ENCODE data around the gene MRPL21. TPM values are rescaled to one million over a fixed set of nuclear protein-coding genes. Genes with fewer than 3 reads are reported as not detected.
A peak's percentile ranks its signal among the peaks of the same experiment; 100 is the strongest.

Gene MRPL21
- total RNA-seq, result 10 to 100 TPM; 43.4 to 96.4 TPM

GRCh38 chr11:68903288-68904247 lies at the start of gene MRPL21, which contains the start of gene IGHMBP2:
TSS of gene MRPL21 (minus strand) at chr11:68903832. CDS start at chr11:68903810, 22 bp downstream.
TSS of gene IGHMBP2 (plus strand) at chr11:68903891. CDS start at chr11:68903953, 62 bp downstream.
- H3K4me3 Mint-ChIP-seq, result peak within 1 kb of the TSS; percentile 97
- H3K27me3 Mint-ChIP-seq, result no peaks in the 10 kb centered on the region
- H3K36me3 Mint-ChIP-seq (ENCODE audit: low read depth), result peaks cover 63% of the 10 kb centered on the region
- H3K27ac Mint-ChIP-seq, result peak within 1 kb of the TSS; percentile 97
- peak; percentile 96 for ATAC-seq (replicated peaks)
- H3K9me3 Mint-ChIP-seq, result no peaks in the 10 kb centered on the region
- peaks cover 24% of the 10 kb centered on the region for H3K4me1 Mint-ChIP-seq

- Mint-ChIP-seq H3K36me3 (ENCODE audit: low read depth) (no peaks in the 10 kb centered on the region), H3K27ac (no peak overlapping the region), H3K9me3 (no peaks in the 10 kb centered on the region), H3K4me1 (no peaks in the 10 kb centered on the region), H3K4me3 (no peak overlapping the region), H3K27me3 (no peaks in the 10 kb centered on the region)
- ATAC-seq (replicated peaks), result no peak
These were observed 47.1 kb upstream of the MRPL21 start for GRCh38 chr11:68950762-68951161.

GRCh38 chr11:68950270-68950669 lies 46.6 kb upstream of the MRPL21 start:
- Mint-ChIP-seq H3K9me3 (no peaks in the 10 kb centered on the region), H3K4me3 (no peak overlapping the region), H3K36me3 (ENCODE audit: low read depth) (no peaks in the 10 kb centered on the region), H3K27me3 (no peaks in the 10 kb centered on the region), H3K27ac (no peak overlapping the region), H3K4me1 (no peaks in the 10 kb centered on the region)
- ATAC-seq (replicated peaks), result no peak

- Mint-ChIP-seq H3K27ac (no peak overlapping the region), H3K27me3 (no peaks in the 10 kb centered on the region)
These were observed 45.3 kb upstream of the MRPL21 start for GRCh38 chr11:68948935-68949334.

GRCh38 chr11:68948496-68948895 lies 44.9 kb upstream of the MRPL21 start:
- no peaks in the 10 kb centered on the region for H3K27me3 Mint-ChIP-seq
- no peaks in the 10 kb centered on the region for H3K9me3 Mint-ChIP-seq
- no peak overlapping the region for H3K4me3 Mint-ChIP-seq
- H3K36me3 Mint-ChIP-seq (ENCODE audit: low read depth), result no peaks in the 10 kb centered on the region
- no peak overlapping the region for H3K27ac Mint-ChIP-seq
- no peak for ATAC-seq (replicated peaks)
- H3K4me1 Mint-ChIP-seq, result no peaks in the 10 kb centered on the region

More at GRCh38 chr11:68948935-68949334, 45.3 kb upstream of the MRPL21 start:
- Mint-ChIP-seq H3K9me3 (no peaks in the 10 kb centered on the region), H3K36me3 (ENCODE audit: low read depth) (no peaks in the 10 kb centered on the region), H3K4me3 (no peak overlapping the region), H3K4me1 (no peaks in the 10 kb centered on the region)
- ATAC-seq (replicated peaks), result no peak

GRCh38 chr11:68947151-68947550 lies 43.5 kb upstream of the MRPL21 start:
- ATAC-seq (replicated peaks), result no peak
- no peak overlapping the region for H3K4me3 Mint-ChIP-seq
- no peaks in the 10 kb centered on the region for H3K4me1 Mint-ChIP-seq
- no peaks in the 10 kb centered on the region for H3K9me3 Mint-ChIP-seq
- H3K27me3 Mint-ChIP-seq, result no peaks in the 10 kb centered on the region
- H3K36me3 Mint-ChIP-seq (ENCODE audit: low read depth), result no peaks in the 10 kb centered on the region
- H3K27ac Mint-ChIP-seq, result no peak overlapping the region

- H3K9me3 Mint-ChIP-seq, result no peaks in the 10 kb centered on the region
- no peaks in the 10 kb centered on the region for H3K4me1 Mint-ChIP-seq
- no peaks in the 10 kb centered on the region for H3K27me3 Mint-ChIP-seq
- no peaks in the 10 kb centered on the region for H3K36me3 Mint-ChIP-seq (ENCODE audit: low read depth)
- ATAC-seq (replicated peaks), result no peak
- no peak overlapping the region for H3K4me3 Mint-ChIP-seq
- no peak overlapping the region for H3K27ac Mint-ChIP-seq
These were observed 42.9 kb upstream of the MRPL21 start for GRCh38 chr11:68946416-68947090.

GRCh38 chr11:68942751-68943271 lies 39.2 kb upstream of the MRPL21 start:
- H3K4me1 Mint-ChIP-seq, result no peaks in the 10 kb centered on the region
- H3K9me3 Mint-ChIP-seq, result no peaks in the 10 kb centered on the region
- H3K4me3 Mint-ChIP-seq, result no peak overlapping the region
- H3K27me3 Mint-ChIP-seq, result no peaks in the 10 kb centered on the region
- no peak for ATAC-seq (replicated peaks)
- H3K36me3 Mint-ChIP-seq (ENCODE audit: low read depth), result peaks cover 20% of the 10 kb centered on the region
- H3K27ac Mint-ChIP-seq, result no peak overlapping the region

GRCh38 chr11:68942095-68942620 lies 38.5 kb upstream of the MRPL21 start:
- no peaks in the 10 kb centered on the region for H3K27me3 Mint-ChIP-seq
- no peaks in the 10 kb centered on the region for H3K4me1 Mint-ChIP-seq
- no peaks in the 10 kb centered on the region for H3K9me3 Mint-ChIP-seq
- no peak overlapping the region for H3K27ac Mint-ChIP-seq
- peaks cover 26% of the 10 kb centered on the region for H3K36me3 Mint-ChIP-seq (ENCODE audit: low read depth)
- no peak overlapping the region for H3K4me3 Mint-ChIP-seq
- no peak for ATAC-seq (replicated peaks)

GRCh38 chr11:68941324-68942094 lies 37.9 kb upstream of the MRPL21 start:
- H3K4me1 Mint-ChIP-seq, result no peaks in the 10 kb centered on the region
- no peak overlapping the region for H3K4me3 Mint-ChIP-seq
- no peaks in the 10 kb centered on the region for H3K27me3 Mint-ChIP-seq
- ATAC-seq (replicated peaks), result no peak
- H3K36me3 Mint-ChIP-seq (ENCODE audit: low read depth), result peaks cover 32% of the 10 kb centered on the region
- no peak overlapping the region for H3K27ac Mint-ChIP-seq
- no peaks in the 10 kb centered on the region for H3K9me3 Mint-ChIP-seq

GRCh38 chr11:68940651-68941323 lies 37.2 kb upstream of the MRPL21 start:
- no peaks in the 10 kb centered on the region for H3K27me3 Mint-ChIP-seq
- H3K27ac Mint-ChIP-seq, result no peak overlapping the region
- no peak overlapping the region for H3K4me3 Mint-ChIP-seq
- no peaks in the 10 kb centered on the region for H3K9me3 Mint-ChIP-seq
- no peaks in the 10 kb centered on the region for H3K4me1 Mint-ChIP-seq
- H3K36me3 Mint-ChIP-seq (ENCODE audit: low read depth), result peaks cover 32% of the 10 kb centered on the region
- ATAC-seq (replicated peaks), result no peak

- H3K9me3 Mint-ChIP-seq, result no peaks in the 10 kb centered on the region
- H3K36me3 Mint-ChIP-seq (ENCODE audit: low read depth), result peaks cover 38% of the 10 kb centered on the region
- H3K27ac Mint-ChIP-seq, result no peak overlapping the region
- no peaks in the 10 kb centered on the region for H3K4me1 Mint-ChIP-seq
- no peak for ATAC-seq (replicated peaks)
- H3K27me3 Mint-ChIP-seq, result no peaks in the 10 kb centered on the region
- H3K4me3 Mint-ChIP-seq, result no peak overlapping the region
These were observed 36.2 kb upstream of the MRPL21 start for GRCh38 chr11:68939583-68940555.
